ENCODE data around the gene WDR4.
"Not testable (repeated sequence)": the region's sequence is repeated elsewhere in the genome, so short reads cannot be mapped to it uniquely, and the experiment has no call there.

WDR4 gene

GRCh38 chr21:42878678-42878992 lies 704 bp downstream of the WDR4 start:
- no peak for DNase-seq (ENCODE audit: low read depth)
- peak overlapping the region; percentile 61 for H3K4me3 ChIP-seq (ENCODE audit: control insufficient read depth, low read depth, low read length)
- no peak for TF ChIP-seq CTCF (IDR thresholded peaks at IDR 0.05; ENCODE audit: control insufficient read depth, insufficient read depth, low read depth, low read length, missing control alignments)

- H3K4me3 ChIP-seq (ENCODE audit: control insufficient read depth, low read depth, low read length); DNase-seq (ENCODE audit: low read depth): not testable (repeated sequence)
Measured at GRCh38 chr21:42875811-42876210, 3.5 kb downstream of the WDR4 start.

GRCh38 chr21:42873096-42873495 lies 6.2 kb downstream of the WDR4 start:
- no peak for TF ChIP-seq CTCF (IDR thresholded peaks at IDR 0.05; ENCODE audit: control insufficient read depth, insufficient read depth, low read depth, low read length, missing control alignments)
- no peak for DNase-seq (ENCODE audit: low read depth)
- H3K4me3 ChIP-seq (ENCODE audit: control insufficient read depth, low read depth, low read length), result no peak overlapping the region

GRCh38 chr21:42868196-42868595 lies 11.1 kb downstream of the WDR4 start:
- DNase-seq (ENCODE audit: low read depth), result no peak
- no peak for TF ChIP-seq CTCF (IDR thresholded peaks at IDR 0.05; ENCODE audit: control insufficient read depth, insufficient read depth, low read depth, low read length, missing control alignments)
- no peak overlapping the region for H3K4me3 ChIP-seq (ENCODE audit: control insufficient read depth, low read depth, low read length)

GRCh38 chr21:42865776-42866160 lies 13.6 kb downstream of the WDR4 start:
- TF ChIP-seq CTCF (IDR thresholded peaks at IDR 0.05; ENCODE audit: control insufficient read depth, insufficient read depth, low read depth, low read length, missing control alignments), result no peak
- no peak for DNase-seq (ENCODE audit: low read depth)
- H3K4me3 ChIP-seq (ENCODE audit: control insufficient read depth, low read depth, low read length), result no peak overlapping the region

- DNase-seq (ENCODE audit: low read depth), result no peak
- no peak for TF ChIP-seq CTCF (IDR thresholded peaks at IDR 0.05; ENCODE audit: control insufficient read depth, insufficient read depth, low read depth, low read length, missing control alignments)
- H3K4me3 ChIP-seq (ENCODE audit: control insufficient read depth, low read depth, low read length), result no peak overlapping the region
Measured at GRCh38 chr21:42864815-42865775, 14.2 kb downstream of the WDR4 start.

GRCh38 chr21:42864286-42864685 lies 15.1 kb downstream of the WDR4 start:
- no peak for TF ChIP-seq CTCF (IDR thresholded peaks at IDR 0.05; ENCODE audit: control insufficient read depth, insufficient read depth, low read depth, low read length, missing control alignments)
- no peak overlapping the region for H3K4me3 ChIP-seq (ENCODE audit: control insufficient read depth, low read depth, low read length)
- no peak for DNase-seq (ENCODE audit: low read depth)
